Spleen (tissue), 7 donors: Measurements from ENCODE around the gene ABLIM3.

Source experiments
- POLR2A ChIP-seq, 3 donors: fragments of 450-650 bp; IDR thresholded peaks; one replicate each; pipeline ENCODE4 v1.5.1; 2017; ENCODE audit warnings: antibody characterized with exemption in 3 of 3, mild to moderate bottlenecking in 1 of 3
- TF ChIP-seq, protein P1 (sequence below), 11 experiments: fragments of 200-600 bp in 7 of 11; fragments of 450-650 bp in 4 of 11; sonication (generic) in 4 of 11; IDR thresholded peaks in 8 of 11; conservative IDR thresholded peaks in 3 of 11; 1 replicate in 7 of 11; 2 replicates in 4 of 11; pipeline versions ENCODE4 v1.4.0 to v1.8.0; 2016 to 2021; ENCODE audit warnings: antibody characterized with exemption in 11 of 11, inconsistent platforms in 4 of 11, mild to moderate bottlenecking in 1 of 11
- donor health status: DM: no; HTN: no; CAD: no; lungs with moderate emphysema.
- donor health status: DM: no; HTN: no; CAD: no.
- donor health status: DM: no; HTN: no; CAD: no.

- no peak for TF ChIP-seq POLR2A (IDR thresholded peaks at IDR 0.05)
- TF ChIP-seq, protein P1, sequence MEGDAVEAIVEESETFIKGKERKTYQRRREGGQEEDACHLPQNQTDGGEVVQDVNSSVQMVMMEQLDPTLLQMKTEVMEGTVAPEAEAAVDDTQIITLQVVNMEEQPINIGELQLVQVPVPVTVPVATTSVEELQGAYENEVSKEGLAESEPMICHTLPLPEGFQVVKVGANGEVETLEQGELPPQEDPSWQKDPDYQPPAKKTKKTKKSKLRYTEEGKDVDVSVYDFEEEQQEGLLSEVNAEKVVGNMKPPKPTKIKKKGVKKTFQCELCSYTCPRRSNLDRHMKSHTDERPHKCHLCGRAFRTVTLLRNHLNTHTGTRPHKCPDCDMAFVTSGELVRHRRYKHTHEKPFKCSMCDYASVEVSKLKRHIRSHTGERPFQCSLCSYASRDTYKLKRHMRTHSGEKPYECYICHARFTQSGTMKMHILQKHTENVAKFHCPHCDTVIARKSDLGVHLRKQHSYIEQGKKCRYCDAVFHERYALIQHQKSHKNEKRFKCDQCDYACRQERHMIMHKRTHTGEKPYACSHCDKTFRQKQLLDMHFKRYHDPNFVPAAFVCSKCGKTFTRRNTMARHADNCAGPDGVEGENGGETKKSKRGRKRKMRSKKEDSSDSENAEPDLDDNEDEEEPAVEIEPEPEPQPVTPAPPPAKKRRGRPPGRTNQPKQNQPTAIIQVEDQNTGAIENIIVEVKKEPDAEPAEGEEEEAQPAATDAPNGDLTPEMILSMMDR (IDR thresholded peaks at IDR 0.05 in 8 of 11, conservative IDR thresholded peaks at IDR 0.05 in 3 of 11) = no peak
Measured at GRCh38 chr5:149254506-149254905, 113.2 kb downstream of the ABLIM3 start.
